Hepatocyte (in vitro differentiated cells): Measurements from ENCODE around the gene FPR1. TPM values are rescaled to one million over a fixed set of nuclear protein-coding genes. Genes with fewer than 3 reads are reported as not detected.

Experiments
- DNase-seq: peaks from one replicate; pipeline ENCODE4 v3.0.0-alpha.2; 2016; ENCODE audit warnings: low spot score
- H2AFZ ChIP-seq: fragments of 200-600 bp; sonication (generic); 2 replicates; pipeline ENCODE4 v1.6.0; 2016; ENCODE audit warnings: antibody characterized with exemption, mild to moderate bottlenecking
- H3K27ac ChIP-seq: fragments of 200-600 bp; sonication (generic); 2 replicates; pipeline ENCODE4 v1.5.1; 2016; ENCODE audit warnings: mild to moderate bottlenecking
- H3K27me3 ChIP-seq: fragments of 200-600 bp; sonication (generic); 2 replicates; pipeline ENCODE4 v1.6.1; 2016
- H3K36me3 ChIP-seq: fragments of 200-600 bp; sonication (generic); replicated peaks from 2 replicates; pipeline ENCODE4 v1.5.1; 2016; ENCODE audit warnings: low read depth; ENCODE audit not compliant: insufficient read depth
- H3K4me1 ChIP-seq: fragments of 200-600 bp; sonication (generic); 2 replicates; pipeline ENCODE4 v1.5.1; 2016; ENCODE audit warnings: mild to moderate bottlenecking, moderate library complexity; ENCODE audit not compliant: insufficient read depth
- H3K4me2 ChIP-seq: fragments of 200-600 bp; sonication (generic); 2 replicates; pipeline ENCODE4 v1.6.0; 2016
- H3K4me3 ChIP-seq: fragments of 200-600 bp; sonication (generic); 2 replicates; pipeline ENCODE4 v1.5.1; 2016; ENCODE audit warnings: mild to moderate bottlenecking
- H3K79me2 ChIP-seq: fragments of 200-600 bp; sonication (generic); 2 replicates; pipeline ENCODE4 v1.6.0; 2017; ENCODE audit warnings: mild to moderate bottlenecking
- H3K9me2 ChIP-seq: fragments of 200-600 bp; sonication (generic); replicated peaks from 2 replicates; pipeline ENCODE4 v1.6.0; 2017; ENCODE audit warnings: mild to moderate bottlenecking; ENCODE audit not compliant: insufficient read depth
- H3K9me3 ChIP-seq: fragments of 200-600 bp; sonication (generic); 2 replicates; pipeline ENCODE4 v1.5.1; 2016; ENCODE audit warnings: low read depth, mild to moderate bottlenecking
- H4K20me1 ChIP-seq: fragments of 200-600 bp; sonication (generic); 2 replicates; pipeline ENCODE4 v1.6.0; 2016; ENCODE audit warnings: mild to moderate bottlenecking; ENCODE audit not compliant: insufficient read depth, poor library complexity, severe bottlenecking
- CTCF ChIP-seq: fragments of 200-600 bp; sonication (generic); IDR thresholded peaks from 2 replicates; pipeline ENCODE4 v1.5.1; 2016; ENCODE audit warnings: antibody characterized with exemption, mild to moderate bottlenecking; ENCODE audit not compliant: poor library complexity
- EZH2 ChIP-seq: fragments of 200-600 bp; sonication (generic); IDR thresholded peaks from 2 replicates; pipeline ENCODE4 v1.6.1; 2016; ENCODE audit warnings: antibody characterized with exemption, mild to moderate bottlenecking, borderline replicate concordance
- EZH2phosphoT487 ChIP-seq: fragments of 200-600 bp; sonication (generic); IDR thresholded peaks from one replicate; pipeline ENCODE4 v1.6.1; 2018; ENCODE audit warnings: antibody characterized with exemption, mild to moderate bottlenecking, low read depth, moderate library complexity; ENCODE audit not compliant: unreplicated experiment, severe bottlenecking
- WGBS: methylation state at CpG from one replicate; pipeline ENCODE4 v1.1.6; 2016; ENCODE audit warnings: low lambda C conversion rate; ENCODE audit errors: missing lambda C conversion rate; 5-methylcytosine and 5-hydroxymethylcytosine counted together
- polyA plus RNA-seq: library from polyadenylated mRNA; unstranded; fragments of >200 nt; fragmentation: Nextera tagmentation; extraction: Ambion mirVana; gene quantifications from 2 replicates; pipeline ENCODE4 v1.2.1, GENCODE V29; 2016
- total RNA-seq: library from RNA; depleted of rRNA; stranded (reverse); fragments of >200 nt; gene quantifications from 2 replicates; pipeline ENCODE4 v1.2.3, GENCODE V29; 2014

FPR1 gene
- total and polyA plus RNA-seq, 2 experiments from 2014 or later = 0.53 to 2.6 TPM

- Histone ChIP-seq H3K9me2 (no peaks in the 10 kb centered on the region), H3K4me2 (no peak within 1 kb of the TSS), H3K36me3 (no peaks in the 10 kb centered on the region), H4K20me1 (no peaks in the 10 kb centered on the region), H3K4me1 (no peaks in the 10 kb centered on the region), H2AFZ (no peak within 1 kb of the TSS), H3K9me3 (no peaks in the 10 kb centered on the region), H3K4me3 (no peak within 1 kb of the TSS), H3K27ac (no peak within 1 kb of the TSS), H3K27me3 (no peaks in the 10 kb centered on the region), H3K79me2 (no peaks in the 10 kb centered on the region)
- 77% methylated on average over 2 of the region's 2 CpGs for WGBS
- TF ChIP-seq CTCF (no peak), EZH2phosphoT487 (no peak), EZH2 (no peak)
- no peak for DNase-seq
Measured at GRCh38 chr19:51794885-51795490, 43.3 kb upstream of the FPR1 start, which contains the start of gene FPR3. Gene FPR3 (plus strand): TSS chr19:51795157. CDS start chr19:51823749, 28,592 bp downstream.

- Histone ChIP-seq H3K4me2 (no peak overlapping the region), H3K36me3 (no peaks in the 10 kb centered on the region), H3K27ac (no peak overlapping the region), H2AFZ (no peak overlapping the region), H3K4me1 (no peaks in the 10 kb centered on the region), H4K20me1 (no peaks in the 10 kb centered on the region), H3K9me3 (no peaks in the 10 kb centered on the region), H3K4me3 (no peak overlapping the region), H3K79me2 (no peaks in the 10 kb centered on the region), H3K27me3 (no peaks in the 10 kb centered on the region), H3K9me2 (no peaks in the 10 kb centered on the region)
- DNase-seq = no peak
- 61% methylated on average over 2 of the region's 2 CpGs for WGBS
- TF ChIP-seq EZH2 (no peak), EZH2phosphoT487 (no peak)
Measured at GRCh38 chr19:51793994-51794393, 42.3 kb upstream of the FPR1 start.

GRCh38 chr19:51792932-51793331 is 41.3 kb upstream of the FPR1 start:
- H3K4me3 ChIP-seq = no peak overlapping the region
- H3K9me2 ChIP-seq = no peaks in the 10 kb centered on the region
- no peaks in the 10 kb centered on the region for H3K4me1 ChIP-seq
- 64% methylated on average over 2 of the region's 2 CpGs for WGBS
- no peaks in the 10 kb centered on the region for H3K36me3 ChIP-seq
- no peak overlapping the region for H2AFZ ChIP-seq
- no peaks in the 10 kb centered on the region for H3K27me3 ChIP-seq
- no peak overlapping the region for H3K27ac ChIP-seq
- DNase-seq = no peak
- H3K79me2 ChIP-seq = no peaks in the 10 kb centered on the region
- TF ChIP-seq EZH2 (no peak), EZH2phosphoT487 (no peak), CTCF (no peak)
- H3K4me2 ChIP-seq = no peak overlapping the region
- H3K9me3 ChIP-seq = no peaks in the 10 kb centered on the region
- H4K20me1 ChIP-seq = no peaks in the 10 kb centered on the region

GRCh38 chr19:51789061-51789795 is 37.5 kb upstream of the FPR1 start:
- TF ChIP-seq EZH2 (no peak), CTCF (no peak), EZH2phosphoT487 (no peak)
- WGBS = 80% methylated on average over 6 of the region's 6 CpGs
- Histone ChIP-seq H3K27me3 (no peaks in the 10 kb centered on the region), H2AFZ (no peak overlapping the region), H3K4me1 (no peaks in the 10 kb centered on the region), H3K9me2 (no peaks in the 10 kb centered on the region), H3K9me3 (no peaks in the 10 kb centered on the region), H3K27ac (no peak overlapping the region), H4K20me1 (no peaks in the 10 kb centered on the region), H3K4me2 (no peak overlapping the region), H3K79me2 (no peaks in the 10 kb centered on the region), H3K4me3 (no peak overlapping the region), H3K36me3 (no peaks in the 10 kb centered on the region)
- DNase-seq = no peak
